GM12873 (cell line): Measurements from ENCODE around the gene MYL6.

Experiments used
- CTCF ChIP-seq: IDR thresholded peaks from 2 replicates; pipeline ENCODE4 v1.5.1; 2012; ENCODE audit warnings: low read depth, mild to moderate bottlenecking, moderate library complexity, low read length, control low read depth; ENCODE audit not compliant: insufficient read depth; ENCODE audit errors: missing control alignments

Gene MYL6

GRCh38 chr12:56178347-56178746 lies 20.2 kb downstream of the MYL6 start:
- TF ChIP-seq CTCF: no peak

- no peak for TF ChIP-seq CTCF
These were observed 28.8 kb downstream of the MYL6 start for GRCh38 chr12:56186957-56187356.

GRCh38 chr12:56188131-56188777 lies 30.1 kb downstream of the MYL6 start:
- TF ChIP-seq CTCF: no peak

GRCh38 chr12:56188778-56189098 lies 30.6 kb downstream of the MYL6 start:
- no peak for TF ChIP-seq CTCF

GRCh38 chr12:56189099-56189917 lies 31.1 kb downstream of the MYL6 start, which contains the start of gene SMARCC2:
TSS of gene SMARCC2 (minus strand) at chr12:56189483. CDS start at chr12:56189461, 22 bp downstream.
- peak; percentile 82 for TF ChIP-seq CTCF

GRCh38 chr12:56189918-56190694 lies 31.9 kb downstream of the MYL6 start:
- TF ChIP-seq CTCF: no peak

- TF ChIP-seq CTCF: no peak
These were observed 32.6 kb downstream of the MYL6 start for GRCh38 chr12:56190695-56191155.
